ENCODE results near the gene NMD3.

DNA sequence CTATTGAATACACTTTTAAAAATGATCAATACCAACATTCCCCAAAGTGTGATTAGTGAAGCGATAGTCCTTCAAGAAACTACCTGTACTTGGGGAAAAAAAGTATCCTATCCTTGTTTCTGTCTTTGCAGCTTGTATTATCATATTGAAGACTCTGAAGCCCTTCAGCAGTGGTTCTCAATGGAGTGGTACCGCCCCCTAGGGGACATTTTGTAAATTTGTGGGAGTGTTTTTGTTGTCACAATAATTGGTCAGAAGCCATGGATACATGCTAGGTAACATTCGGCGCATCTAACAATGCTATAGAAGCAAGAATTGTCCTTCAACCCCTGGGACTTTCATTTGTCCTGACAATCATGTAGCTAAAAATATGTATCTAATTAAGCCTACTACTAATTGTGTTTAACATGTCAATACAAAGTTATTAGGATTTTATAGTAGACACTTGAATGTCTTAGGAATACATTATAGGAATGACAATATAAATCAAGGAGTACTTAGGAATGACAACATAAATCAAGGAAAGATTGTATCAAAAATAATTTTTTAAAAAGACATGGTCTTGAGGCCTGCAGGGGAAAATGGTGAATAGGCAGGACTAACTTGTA lies 53.7 kb downstream of the NMD3 start:
- TF ChIP-seq, protein P1, sequence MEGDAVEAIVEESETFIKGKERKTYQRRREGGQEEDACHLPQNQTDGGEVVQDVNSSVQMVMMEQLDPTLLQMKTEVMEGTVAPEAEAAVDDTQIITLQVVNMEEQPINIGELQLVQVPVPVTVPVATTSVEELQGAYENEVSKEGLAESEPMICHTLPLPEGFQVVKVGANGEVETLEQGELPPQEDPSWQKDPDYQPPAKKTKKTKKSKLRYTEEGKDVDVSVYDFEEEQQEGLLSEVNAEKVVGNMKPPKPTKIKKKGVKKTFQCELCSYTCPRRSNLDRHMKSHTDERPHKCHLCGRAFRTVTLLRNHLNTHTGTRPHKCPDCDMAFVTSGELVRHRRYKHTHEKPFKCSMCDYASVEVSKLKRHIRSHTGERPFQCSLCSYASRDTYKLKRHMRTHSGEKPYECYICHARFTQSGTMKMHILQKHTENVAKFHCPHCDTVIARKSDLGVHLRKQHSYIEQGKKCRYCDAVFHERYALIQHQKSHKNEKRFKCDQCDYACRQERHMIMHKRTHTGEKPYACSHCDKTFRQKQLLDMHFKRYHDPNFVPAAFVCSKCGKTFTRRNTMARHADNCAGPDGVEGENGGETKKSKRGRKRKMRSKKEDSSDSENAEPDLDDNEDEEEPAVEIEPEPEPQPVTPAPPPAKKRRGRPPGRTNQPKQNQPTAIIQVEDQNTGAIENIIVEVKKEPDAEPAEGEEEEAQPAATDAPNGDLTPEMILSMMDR (conservative IDR thresholded peaks at IDR 0.05; ENCODE audit: low read depth, low read length), result peak; percentile 85
- TF ChIP-seq EZH2 (IDR thresholded peaks at IDR 0.05; ENCODE audit: borderline replicate concordance, low read depth, low read length, poor library complexity, severe bottlenecking), result no peak

Measured in A673 (cell line).